ENCODE measurements around the gene MAGIX. TPM values are rescaled to one million over a fixed set of nuclear protein-coding genes. Genes with fewer than 3 reads are reported as not detected.
A peak's percentile ranks its signal among the peaks of the same experiment; 100 is the strongest.

Gene MAGIX
- total RNA-seq, 1 donor from 2014 or later, result 2.2 TPM

- no peak for TF ChIP-seq POLR2A (IDR thresholded peaks at IDR 0.05)
- no peak for TF ChIP-seq POLR2AphosphoS5 (IDR thresholded peaks at IDR 0.05; ENCODE audit: insufficient read depth in 1 of 2, low read depth in 1 of 2)
- TF ChIP-seq CTCF (IDR thresholded peaks at IDR 0.05), result no peak
- Histone ChIP-seq H3K36me3 (no peaks in the 10 kb centered on the region), H3K4me1 (peaks cover 8% of the 10 kb centered on the region), H3K4me3 (no peak overlapping the region), H3K9me3 (no peaks in the 10 kb centered on the region), H3K27me3 (no peaks in the 10 kb centered on the region), H3K27ac (no peak overlapping the region)
- intact Hi-C loops (cut with DNase I), result loop anchor here (10.0 kb wide), 1 partner anchor 66 kb away; the partner anchor contains the start of genes FOXP3 and PPP1R3F
- DNase-seq (ENCODE audit: extremely low spot score in 2 of 2), result no peak
Measured at GRCh38 chrX:49199315-49199595, 36.7 kb downstream of the MAGIX start.

DNA sequence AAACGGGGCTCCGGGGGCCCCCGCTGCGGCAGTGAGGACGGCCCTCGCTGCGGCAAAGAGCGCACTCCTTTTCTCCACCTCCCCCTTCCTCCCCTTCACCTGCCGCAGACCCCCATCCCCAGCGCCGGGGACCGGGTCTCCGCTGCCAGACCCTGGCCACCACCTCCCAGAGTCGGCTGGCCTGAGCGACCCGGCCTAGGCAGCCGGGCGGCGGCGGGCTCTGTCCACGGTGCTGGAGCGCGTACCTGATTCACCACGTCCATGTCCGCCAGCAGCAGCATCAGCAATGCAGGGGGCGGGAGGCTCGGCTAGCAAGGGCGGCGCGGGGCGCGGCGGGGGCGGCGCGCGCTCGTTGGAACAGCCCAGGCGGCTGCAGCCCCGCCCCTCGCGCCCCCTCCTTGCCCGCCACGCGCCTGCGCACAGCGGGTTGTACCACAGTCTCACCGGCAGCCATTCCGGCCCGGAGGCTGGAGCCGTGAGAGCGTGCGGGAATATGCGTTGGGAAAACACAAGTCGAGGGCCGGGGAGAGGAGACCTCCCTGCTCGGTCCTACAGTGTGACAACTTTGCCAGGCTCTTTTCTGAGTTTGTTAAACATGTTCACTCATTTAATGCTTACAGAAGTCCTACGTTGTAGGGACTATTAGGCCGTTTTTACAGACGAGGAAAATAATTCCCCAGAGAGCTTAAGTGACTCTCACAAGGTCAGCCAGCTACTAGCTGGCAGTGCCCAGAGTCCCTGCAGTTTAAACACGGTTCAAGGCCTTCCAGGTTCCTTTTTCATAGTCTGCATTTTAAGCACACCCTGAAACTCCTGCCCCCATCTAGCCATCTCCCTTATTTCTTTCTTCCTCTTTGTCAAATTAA, 37.6 kb downstream of the MAGIX start, which contains the start of gene SYP:
TSS of gene SYP (minus strand) at position 288 of the 866 bp plus-strand sequence. CDS start at position 281, 7 bp downstream.
- Histone ChIP-seq H3K27ac (no peak within 1 kb of the TSS), H3K9me3 (no peaks in the 10 kb centered on the region), H3K27me3 (no peaks in the 10 kb centered on the region), H3K36me3 (no peaks in the 10 kb centered on the region), H3K4me1 (peaks cover 8% of the 10 kb centered on the region), H3K4me3 (peak within 1 kb of the TSS; percentile 29 to 31)
- DNase-seq (ENCODE audit: extremely low spot score in 2 of 2), result no peak
- peak in 1 of 2 donors; percentile 29 for TF ChIP-seq POLR2A (IDR thresholded peaks at IDR 0.05)
- no peak for TF ChIP-seq CTCF (IDR thresholded peaks at IDR 0.05)
- peak in 1 of 2 donors; percentile 69 for TF ChIP-seq POLR2AphosphoS5 (IDR thresholded peaks at IDR 0.05; ENCODE audit: insufficient read depth in 1 of 2, low read depth in 1 of 2)
- intact Hi-C loops (cut with DNase I), result loop anchor here (10.0 kb wide), 1 partner anchor 65 kb away; the partner anchor contains the start of genes FOXP3 and PPP1R3F

GRCh38 chrX:49202022-49202421, 39.5 kb downstream of the MAGIX start:
- Histone ChIP-seq H3K36me3 (no peaks in the 10 kb centered on the region), H3K27me3 (no peaks in the 10 kb centered on the region), H3K27ac (no peak overlapping the region), H3K4me3 (no peak overlapping the region), H3K4me1 (peaks cover 8% of the 10 kb centered on the region), H3K9me3 (no peaks in the 10 kb centered on the region)
- intact Hi-C loops (cut with DNase I), result no loop called here
- DNase-seq (ENCODE audit: extremely low spot score in 2 of 2), result no peak
- no peak for TF ChIP-seq POLR2A (IDR thresholded peaks at IDR 0.05)
- TF ChIP-seq CTCF (IDR thresholded peaks at IDR 0.05), result no peak

DNA sequence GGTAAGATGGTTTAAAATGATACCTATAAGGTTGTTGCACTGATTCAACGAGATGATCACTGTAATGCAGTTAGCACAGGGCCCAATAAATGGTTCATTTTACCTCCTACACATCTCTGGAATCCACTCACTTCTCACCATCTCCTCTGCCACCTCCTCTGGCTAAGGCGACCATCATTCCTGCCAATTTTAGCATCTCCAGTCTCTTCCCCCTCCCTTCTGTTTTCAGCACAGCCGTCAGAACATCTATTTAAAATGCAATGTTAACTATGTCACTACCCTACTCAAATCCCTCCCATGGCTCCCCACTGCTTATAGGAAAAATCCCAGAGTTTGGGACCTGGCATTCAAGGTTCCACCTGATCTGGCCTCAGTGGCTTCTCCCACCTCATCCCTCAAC, 41.0 kb downstream of the MAGIX start:
- no peak for TF ChIP-seq CTCF (IDR thresholded peaks at IDR 0.05)
- TF ChIP-seq POLR2A (IDR thresholded peaks at IDR 0.05), result no peak
- TF ChIP-seq POLR2AphosphoS5 (IDR thresholded peaks at IDR 0.05; ENCODE audit: insufficient read depth in 1 of 2, low read depth in 1 of 2), result no peak

GRCh38 chrX:49204017-49204416, 41.5 kb downstream of the MAGIX start:
- Histone ChIP-seq H3K27ac (no peak overlapping the region), H3K4me1 (peaks cover 8% of the 10 kb centered on the region), H3K36me3 (no peaks in the 10 kb centered on the region), H3K4me3 (no peak overlapping the region), H3K9me3 (no peaks in the 10 kb centered on the region), H3K27me3 (no peaks in the 10 kb centered on the region)
- no peak for DNase-seq (ENCODE audit: extremely low spot score in 2 of 2)
- intact Hi-C loops (cut with DNase I), result no loop called here
- TF ChIP-seq CTCF (IDR thresholded peaks at IDR 0.05) (no peak), POLR2AphosphoS5 (IDR thresholded peaks at IDR 0.05; ENCODE audit: insufficient read depth in 1 of 2, low read depth in 1 of 2) (no peak)

More for the DNA sequence above, 41.0 kb downstream of the MAGIX start:
- intact Hi-C loops (cut with DNase I), result no loop called here
- Histone ChIP-seq H3K9me3 (no peaks in the 10 kb centered on the region), H3K36me3 (no peaks in the 10 kb centered on the region), H3K4me1 (peaks cover 8% of the 10 kb centered on the region), H3K27ac (no peak overlapping the region), H3K27me3 (no peaks in the 10 kb centered on the region), H3K4me3 (no peak overlapping the region)
- no peak for DNase-seq (ENCODE audit: extremely low spot score in 2 of 2)
